IMR-90 (cell line): ENCODE measurements around the gene GLRX3. TPM values are rescaled to one million over a fixed set of nuclear protein-coding genes. Genes with fewer than 3 reads are reported as not detected.

Experiments used
- ATAC-seq: fragments of 200-7000 bp; cut with Tn5 transposase; 2 replicates; pipeline ENCODE4 v1.9.1; 2020; ENCODE audit warnings: low read depth, mild to moderate bottlenecking, moderate library complexity
- BruUV-seq: library from RNA; stranded (reverse); fragments of 400-500 nt; replicated peaks from 2 replicates; lab custom pipeline; 2021; lab: Mats Ljungman, UMichigan
- CTCF ChIA-PET: fragments of 300-600 bp; formaldehyde crosslinking; extraction: SDS; loops from one replicate; lab custom pipeline; 2021; ENCODE audit warnings: antibody characterized with exemption; lab: Yijun Ruan, JAX
- POLR2A ChIA-PET: fragments of 300-600 bp; sonication (Branson Sonifier 250); formaldehyde crosslinking; loops from one replicate; lab custom pipeline; 2022; ENCODE audit warnings: antibody characterized with exemption; ENCODE audit not compliant: unreplicated experiment; lab: Charles Lee
- DNase-seq: peaks from one replicate; pipeline ENCODE4 v3.0.0; 2013
- H2AFZ ChIP-seq: replicated peaks from 2 replicates; pipeline ENCODE3; 2013; ENCODE audit warnings: low read length, mild to moderate bottlenecking; ENCODE audit not compliant: poor library complexity
- H2AK5ac ChIP-seq: 2 replicates; pipeline ENCODE4 v1.6.1; 2013; ENCODE audit warnings: low read depth, low read length, inconsistent platforms
- H2AK9ac ChIP-seq: replicated peaks from 2 replicates; pipeline ENCODE3; 2013; ENCODE audit warnings: mild to moderate bottlenecking, low read depth, low read length, moderate library complexity; ENCODE audit not compliant: poor library complexity
- H2BK120ac ChIP-seq: 2 replicates; pipeline ENCODE4 v1.6.1; 2013; ENCODE audit warnings: low read depth, low read length, inconsistent platforms
- H2BK15ac ChIP-seq: 3 replicates; pipeline ENCODE4 v1.6.1; 2013; ENCODE audit warnings: low read depth, low read length, inconsistent platforms
- H2BK20ac ChIP-seq: 2 replicates; pipeline ENCODE4 v1.6.1; 2013; ENCODE audit warnings: low read depth, mild to moderate bottlenecking, inconsistent platforms, low read length, moderate library complexity
- H2BK5ac ChIP-seq: 2 replicates; pipeline ENCODE4 v1.6.1; 2013; ENCODE audit warnings: mild to moderate bottlenecking, low read depth, low read length, inconsistent platforms; ENCODE audit not compliant: poor library complexity, severe bottlenecking
- H3K14ac ChIP-seq: replicated peaks from 2 replicates; pipeline ENCODE4 v1.6.1; 2013; ENCODE audit warnings: low read depth, low read length, inconsistent platforms
- H3K18ac ChIP-seq: 2 replicates; pipeline ENCODE4 v1.6.1; 2013; ENCODE audit warnings: low read depth, low read length, control low read depth
- H3K23ac ChIP-seq: 2 replicates; pipeline ENCODE4 v1.6.1; 2013; ENCODE audit warnings: low read depth, low read length, inconsistent platforms
- H3K27ac ChIP-seq: 2 replicates; pipeline ENCODE4 v1.5.1; 2013; ENCODE audit warnings: mild to moderate bottlenecking, control low read depth, low read length; ENCODE audit not compliant: insufficient read depth
- H3K27me3 ChIP-seq: 2 replicates; pipeline ENCODE4 v1.6.1; 2013; ENCODE audit warnings: low read length; ENCODE audit not compliant: control insufficient read depth, insufficient read depth
- H3K36me3 ChIP-seq: 2 replicates; pipeline ENCODE4 v1.6.1; 2013; ENCODE audit warnings: low read length, mixed read lengths; ENCODE audit not compliant: control insufficient read depth, insufficient read depth
- H3K4ac ChIP-seq: 2 replicates; pipeline ENCODE4 v1.6.1; 2013; ENCODE audit warnings: low read depth, low read length, inconsistent platforms
- H3K4me1 ChIP-seq: 2 replicates; pipeline ENCODE4 v1.6.1; 2013; ENCODE audit warnings: low read length, mixed read lengths; ENCODE audit not compliant: control insufficient read depth, insufficient read depth
- H3K4me2 ChIP-seq: 2 replicates; pipeline ENCODE4 v1.6.1; 2013; ENCODE audit warnings: low read depth, mild to moderate bottlenecking, control low read depth, low read length, moderate library complexity
- H3K4me3 ChIP-seq: 2 replicates; pipeline ENCODE4 v1.5.1; 2013; ENCODE audit warnings: low read depth, mild to moderate bottlenecking, control low read depth, low read length, moderate library complexity; ENCODE audit not compliant: insufficient read depth
- H3K56ac ChIP-seq: 2 replicates; pipeline ENCODE4 v1.6.1; 2013; ENCODE audit warnings: low read length, inconsistent platforms; ENCODE audit not compliant: insufficient read depth; ENCODE audit errors: extremely low read depth
- H3K79me1 ChIP-seq, 2 experiments: 2 replicates each; pipeline ENCODE4 v1.6.1; 2013; ENCODE audit warnings: low read length in 2 of 2, inconsistent platforms in 1 of 2, low read depth in 1 of 2
- H3K9ac ChIP-seq: 2 replicates; pipeline ENCODE4 v1.6.1; 2013; ENCODE audit warnings: low read depth, low read length, control low read depth
- H3K9me1 ChIP-seq: 2 replicates; pipeline ENCODE4 v1.6.1; 2013; ENCODE audit warnings: low read length, inconsistent platforms; ENCODE audit not compliant: insufficient read depth
- H3K9me3 ChIP-seq: 2 replicates; pipeline ENCODE4 v1.6.1; 2013; ENCODE audit warnings: low read length; ENCODE audit not compliant: control insufficient read depth, insufficient read depth
- H4K20me1 ChIP-seq: 2 replicates; pipeline ENCODE4 v1.6.1; 2013; ENCODE audit warnings: low read length, inconsistent platforms; ENCODE audit not compliant: insufficient read depth
- H4K5ac ChIP-seq: 2 replicates; pipeline ENCODE4 v1.6.1; 2013; ENCODE audit warnings: mild to moderate bottlenecking, low read depth, low read length, control low read depth
- H4K8ac ChIP-seq, 2 experiments: 2 replicates each; pipeline ENCODE4 v1.6.1; 2013; ENCODE audit warnings: low read depth in 2 of 2, low read length in 2 of 2, control low read depth in 1 of 2, inconsistent platforms in 1 of 2
- H4K91ac ChIP-seq: 2 replicates; pipeline ENCODE4 v1.6.1; 2013; ENCODE audit warnings: low read depth, low read length, inconsistent platforms; ENCODE audit not compliant: insufficient read depth
- BHLHE40 ChIP-seq: fragments of 150-350 bp; IDR thresholded peaks from 2 replicates; pipeline ENCODE4 v1.6.1; 2016; ENCODE audit warnings: mild to moderate bottlenecking, low read depth, low read length
- CEBPB ChIP-seq: IDR thresholded peaks from 2 replicates; pipeline ENCODE4 v1.6.1; 2012; ENCODE audit warnings: low read depth, low read length, improper control_type of control experiment
- CHD1 ChIP-seq: IDR thresholded peaks from 2 replicates; pipeline ENCODE4 v1.6.1; 2012; ENCODE audit warnings: low read depth, low read length, improper control_type of control experiment
- FOS ChIP-seq: fragments of 150-350 bp; IDR thresholded peaks from 2 replicates; pipeline ENCODE4 v1.6.1; 2016; ENCODE audit warnings: low read depth, low read length
- MAFK ChIP-seq: IDR thresholded peaks from 2 replicates; pipeline ENCODE4 v1.6.1; 2012; ENCODE audit warnings: low read depth, low read length, improper control_type of control experiment
- MAZ ChIP-seq: IDR thresholded peaks from 2 replicates; pipeline ENCODE4 v1.6.1; 2012; ENCODE audit warnings: low read depth, mild to moderate bottlenecking, low read length, improper control_type of control experiment, moderate library complexity, borderline replicate concordance
- MXI1 ChIP-seq: IDR thresholded peaks from 2 replicates; pipeline ENCODE4 v1.6.1; 2012; ENCODE audit warnings: low read depth, mild to moderate bottlenecking, low read length, moderate library complexity, borderline replicate concordance
- NFE2L2 ChIP-seq: fragments of 150-350 bp; IDR thresholded peaks from 2 replicates; pipeline ENCODE4 v1.6.1; 2016; ENCODE audit warnings: low read depth, mild to moderate bottlenecking, low read length
- POLR2A ChIP-seq: IDR thresholded peaks from 2 replicates; pipeline ENCODE4 v1.6.1; 2012; ENCODE audit warnings: mild to moderate bottlenecking, low read depth, low read length
- RAD21 ChIP-seq: IDR thresholded peaks from 2 replicates; pipeline ENCODE4 v1.6.1; 2012; ENCODE audit warnings: low read length, improper control_type of control experiment
- RCOR1 ChIP-seq: IDR thresholded peaks from 2 replicates; pipeline ENCODE4 v1.6.1; 2012; ENCODE audit warnings: mild to moderate bottlenecking, low read length, improper control_type of control experiment; ENCODE audit not compliant: insufficient replicate concordance
- RFX5 ChIP-seq: IDR thresholded peaks from 2 replicates; pipeline ENCODE4 v1.8.0; 2012; ENCODE audit warnings: low read depth, mild to moderate bottlenecking, low read length, moderate library complexity
- SMC3 ChIP-seq: fragments of 150-350 bp; IDR thresholded peaks from 2 replicates; pipeline ENCODE4 v1.6.1; 2016; ENCODE audit warnings: low read depth, mild to moderate bottlenecking, antibody characterized with exemption, low read length, moderate library complexity
- WGBS, 2 experiments: methylation state at CpG; one replicate each; pipeline versions ENCODE4 v1.1.5 to v1.1.7; 2013; ENCODE audit warnings: missing lambda C conversion rate in 2 of 2; ENCODE audit not compliant: insufficient read length in 1 of 2; ENCODE audit errors: extremely low coverage in 2 of 2; 5-methylcytosine and 5-hydroxymethylcytosine counted together
- dilution Hi-C: fragments of 300-500 bp; cut with HindIII; formaldehyde crosslinking; loops from one replicate; pipeline ENCODE4 v1.14.3; 2018; ENCODE audit warnings: low sequenced_read_pairs; ENCODE audit not compliant: unreplicated experiment
- in situ Hi-C: fragments of 300-500 bp; cut with MboI; formaldehyde crosslinking; loops from 3 replicates; pipeline ENCODE4 v1.14.3; 2019; ENCODE audit warnings: low sequenced_read_pairs, inconsistent platforms, mixed read lengths
- intact Hi-C: fragments of 100-400 bp; cut with micrococcal nuclease; formaldehyde crosslinking; loops from 2 replicates; pipeline ENCODE4 v1.10.0; 2022
- polyA plus RNA-seq, 3 experiments: library from polyadenylated mRNA; depleted of rRNA; stranded (reverse); fragments of >200 nt; gene quantifications; 2 replicates each; pipeline ENCODE4 v1.2.3, GENCODE V29; 2012; ENCODE audit warnings: low replicate concordance in 1 of 3
- total RNA-seq: library from RNA; depleted of rRNA; stranded (reverse); fragments of >200 nt; gene quantifications from 2 replicates; pipeline ENCODE4 v1.2.3, GENCODE V29; 2012
- TF ChIP-seq, protein P1 (sequence below): conservative IDR thresholded peaks from 2 replicates; pipeline ENCODE4 v1.5.1; 2012; ENCODE audit warnings: mild to moderate bottlenecking, low read depth, low read length, improper control_type of control experiment
- TF ChIP-seq, protein P2 (sequence below): fragments of 150-350 bp; IDR thresholded peaks from 2 replicates; pipeline ENCODE4 v1.6.1; 2017; ENCODE audit warnings: mild to moderate bottlenecking, antibody characterized with exemption, low read length, low read depth
- TF ChIP-seq, protein P3 (sequence below): fragments of 150-350 bp; IDR thresholded peaks from 2 replicates; pipeline ENCODE4 v1.6.1; 2016; ENCODE audit warnings: low read depth, mild to moderate bottlenecking, low read length, moderate library complexity, borderline replicate concordance

Gene GLRX3
- total and polyA plus RNA-seq, 2 of the 4 experiments (the other 2 are of a cell fraction) = 78.7 to 81.7 TPM

DNA sequence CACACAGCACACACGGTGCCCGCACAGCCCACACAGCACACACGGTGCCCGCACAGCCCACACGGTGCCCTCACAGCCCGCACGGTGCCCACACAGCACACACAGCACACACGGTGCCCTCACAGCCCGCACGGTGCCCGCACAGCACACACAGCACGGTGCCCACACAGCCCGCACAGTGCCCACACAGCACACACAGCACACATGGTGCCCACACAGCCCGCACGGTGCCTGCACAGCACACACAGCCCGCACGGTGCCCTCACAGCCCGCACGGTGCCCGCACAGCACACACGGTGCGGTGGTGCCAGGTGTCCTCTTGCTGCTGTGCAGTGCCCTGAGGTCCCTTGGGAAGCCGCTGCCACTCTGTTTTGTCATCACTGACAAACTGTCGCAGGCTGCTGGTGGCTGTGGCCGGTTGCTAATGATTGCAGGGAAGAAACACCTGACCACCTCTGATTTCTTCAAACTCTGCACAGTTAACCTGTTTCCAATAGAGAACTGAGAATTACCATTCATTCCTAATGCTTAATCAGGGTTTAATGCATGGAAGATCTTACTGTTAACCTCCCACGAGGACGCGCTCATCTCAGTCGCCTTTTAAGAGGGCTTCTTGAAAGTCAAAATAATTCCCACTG, 66.9 kb downstream of the GLRX3 start:
- Histone ChIP-seq H3K79me1 (no peaks in the 10 kb centered on the region), H4K8ac (no peak overlapping the region), H2AFZ (no peak overlapping the region), H3K4me1 (no peaks in the 10 kb centered on the region), H4K91ac (no peak overlapping the region), H2BK15ac (no peak overlapping the region), H4K20me1 (no peaks in the 10 kb centered on the region), H2BK120ac (no peak overlapping the region), H3K14ac (no peak overlapping the region), H3K23ac (no peak overlapping the region), H3K4me2 (no peak overlapping the region), H3K4me3 (no peak overlapping the region), H3K27me3 (no peaks in the 10 kb centered on the region; the same call in 1 of the 2 replicates), H2AK9ac (no peak overlapping the region), H3K36me3 (no peaks in the 10 kb centered on the region), H3K4ac (no peak overlapping the region), H3K9me1 (no peaks in the 10 kb centered on the region), H2BK5ac (no peak overlapping the region), H2AK5ac (no peak overlapping the region), H3K9me3 (no peaks in the 10 kb centered on the region), H2BK20ac (no peak overlapping the region), H3K18ac (no peak overlapping the region), H4K5ac (no peak overlapping the region), H3K9ac (no peak overlapping the region), H3K27ac (no peak overlapping the region), H3K56ac (no peak overlapping the region)
- no TSS peak for BruUV-seq
- 90% methylated on average over 4 of the region's 29 CpGs; no CpG with 5 or more reads in 1 of the 2 experiments for WGBS, 2 experiments
- ATAC-seq (no peak; the same call in 1 of the 2 replicates), DNase-seq (no peak)
- dilution Hi-C loops = no loop called here
- CTCF ChIA-PET = no interaction called here
- POLR2A ChIA-PET = no interaction called here
- in situ Hi-C loops = no loop called here
- intact Hi-C loops = no loop called here
- TF ChIP-seq, protein P1, sequence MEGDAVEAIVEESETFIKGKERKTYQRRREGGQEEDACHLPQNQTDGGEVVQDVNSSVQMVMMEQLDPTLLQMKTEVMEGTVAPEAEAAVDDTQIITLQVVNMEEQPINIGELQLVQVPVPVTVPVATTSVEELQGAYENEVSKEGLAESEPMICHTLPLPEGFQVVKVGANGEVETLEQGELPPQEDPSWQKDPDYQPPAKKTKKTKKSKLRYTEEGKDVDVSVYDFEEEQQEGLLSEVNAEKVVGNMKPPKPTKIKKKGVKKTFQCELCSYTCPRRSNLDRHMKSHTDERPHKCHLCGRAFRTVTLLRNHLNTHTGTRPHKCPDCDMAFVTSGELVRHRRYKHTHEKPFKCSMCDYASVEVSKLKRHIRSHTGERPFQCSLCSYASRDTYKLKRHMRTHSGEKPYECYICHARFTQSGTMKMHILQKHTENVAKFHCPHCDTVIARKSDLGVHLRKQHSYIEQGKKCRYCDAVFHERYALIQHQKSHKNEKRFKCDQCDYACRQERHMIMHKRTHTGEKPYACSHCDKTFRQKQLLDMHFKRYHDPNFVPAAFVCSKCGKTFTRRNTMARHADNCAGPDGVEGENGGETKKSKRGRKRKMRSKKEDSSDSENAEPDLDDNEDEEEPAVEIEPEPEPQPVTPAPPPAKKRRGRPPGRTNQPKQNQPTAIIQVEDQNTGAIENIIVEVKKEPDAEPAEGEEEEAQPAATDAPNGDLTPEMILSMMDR = no peak
- TF ChIP-seq POLR2A (no peak), RAD21 (no peak), NFE2L2 (no peak), MAFK (no peak), SMC3 (no peak), RFX5 (no peak), MXI1 (no peak), FOS (no peak), CEBPB (no peak), RCOR1 (no peak), BHLHE40 (no peak), CHD1 (no peak), MAZ (no peak)
- TF ChIP-seq, protein P2, sequence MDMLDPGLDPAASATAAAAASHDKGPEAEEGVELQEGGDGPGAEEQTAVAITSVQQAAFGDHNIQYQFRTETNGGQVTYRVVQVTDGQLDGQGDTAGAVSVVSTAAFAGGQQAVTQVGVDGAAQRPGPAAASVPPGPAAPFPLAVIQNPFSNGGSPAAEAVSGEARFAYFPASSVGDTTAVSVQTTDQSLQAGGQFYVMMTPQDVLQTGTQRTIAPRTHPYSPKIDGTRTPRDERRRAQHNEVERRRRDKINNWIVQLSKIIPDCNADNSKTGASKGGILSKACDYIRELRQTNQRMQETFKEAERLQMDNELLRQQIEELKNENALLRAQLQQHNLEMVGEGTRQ = no peak
- TF ChIP-seq, protein P3, sequence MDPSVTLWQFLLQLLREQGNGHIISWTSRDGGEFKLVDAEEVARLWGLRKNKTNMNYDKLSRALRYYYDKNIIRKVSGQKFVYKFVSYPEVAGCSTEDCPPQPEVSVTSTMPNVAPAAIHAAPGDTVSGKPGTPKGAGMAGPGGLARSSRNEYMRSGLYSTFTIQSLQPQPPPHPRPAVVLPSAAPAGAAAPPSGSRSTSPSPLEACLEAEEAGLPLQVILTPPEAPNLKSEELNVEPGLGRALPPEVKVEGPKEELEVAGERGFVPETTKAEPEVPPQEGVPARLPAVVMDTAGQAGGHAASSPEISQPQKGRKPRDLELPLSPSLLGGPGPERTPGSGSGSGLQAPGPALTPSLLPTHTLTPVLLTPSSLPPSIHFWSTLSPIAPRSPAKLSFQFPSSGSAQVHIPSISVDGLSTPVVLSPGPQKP = no peak
